ENCODE measurements around the gene LCN10. TPM values are rescaled to one million over a fixed set of nuclear protein-coding genes. Genes with fewer than 3 reads are reported as not detected.

The LCN10 gene
- total RNA-seq, 2 donors from 2014 or later, result 9.2 to 10.0 TPM

- DNase-seq (ENCODE audit: low spot score), result peak; percentile 98
Observed at GRCh38 chr9:136728080-136728547, 14.6 kb downstream of the LCN10 start.

GRCh38 chr9:136726631-136727191 is 16.0 kb downstream of the LCN10 start:
- intact Hi-C loops (cut with DNase I), result no loop called here
- no peak for DNase-seq (ENCODE audit: low spot score)

More at GRCh38 chr9:136728080-136728547, 14.6 kb downstream of the LCN10 start:
- intact Hi-C loops (cut with DNase I), result no loop called here

- intact Hi-C loops (cut with DNase I), result no loop called here
- peak; percentile 77 for DNase-seq (ENCODE audit: low spot score)
Observed at GRCh38 chr9:136726118-136726517, 16.6 kb downstream of the LCN10 start.

- DNase-seq (ENCODE audit: low spot score), result no peak
- intact Hi-C loops (cut with DNase I), result no loop called here
Observed at GRCh38 chr9:136725612-136726011, 17.1 kb downstream of the LCN10 start.

- intact Hi-C loops (cut with DNase I), result no loop called here
- DNase-seq (ENCODE audit: low spot score), result no peak
Observed at GRCh38 chr9:136724772-136725171, 18.0 kb downstream of the LCN10 start.

- DNase-seq (ENCODE audit: low spot score), result no peak
- intact Hi-C loops (cut with DNase I), result loop anchor here in 1 of 2 donors (1.0 kb wide), 1 partner anchor 37 kb away; the partner anchor contains the start of gene AGPAT2
Observed at GRCh38 chr9:136723989-136724388, 18.8 kb downstream of the LCN10 start.

- intact Hi-C loops (cut with DNase I), result loop anchor here in 1 of 2 donors (1.0 kb wide), 1 partner anchor 36 kb away; the partner anchor contains the start of gene AGPAT2
- no peak for DNase-seq (ENCODE audit: low spot score)
Observed at GRCh38 chr9:136723362-136723976, 19.3 kb downstream of the LCN10 start.

- intact Hi-C loops (cut with DNase I), result loop anchor here in 1 of 2 donors (1.0 kb wide), 1 partner anchor 36 kb away; the partner anchor contains the start of gene AGPAT2
Observed at GRCh38 chr9:136722969-136723356, 19.8 kb downstream of the LCN10 start.

GRCh38 chr9:136722093-136722968 is 20.4 kb downstream of the LCN10 start:
- intact Hi-C loops (cut with DNase I), result no loop called here
- DNase-seq (ENCODE audit: low spot score), result peak; percentile 73

More at GRCh38 chr9:136722969-136723356, 19.8 kb downstream of the LCN10 start:
- no peak for DNase-seq (ENCODE audit: low spot score)

GRCh38 chr9:136721339-136722092 is 21.2 kb downstream of the LCN10 start:
- intact Hi-C loops (cut with DNase I), result no loop called here
- DNase-seq (ENCODE audit: low spot score), result peak; percentile 88

- intact Hi-C loops (cut with DNase I), result no loop called here
- no peak for DNase-seq (ENCODE audit: low spot score)
Observed at GRCh38 chr9:136720898-136721338, 21.8 kb downstream of the LCN10 start.

DNA sequence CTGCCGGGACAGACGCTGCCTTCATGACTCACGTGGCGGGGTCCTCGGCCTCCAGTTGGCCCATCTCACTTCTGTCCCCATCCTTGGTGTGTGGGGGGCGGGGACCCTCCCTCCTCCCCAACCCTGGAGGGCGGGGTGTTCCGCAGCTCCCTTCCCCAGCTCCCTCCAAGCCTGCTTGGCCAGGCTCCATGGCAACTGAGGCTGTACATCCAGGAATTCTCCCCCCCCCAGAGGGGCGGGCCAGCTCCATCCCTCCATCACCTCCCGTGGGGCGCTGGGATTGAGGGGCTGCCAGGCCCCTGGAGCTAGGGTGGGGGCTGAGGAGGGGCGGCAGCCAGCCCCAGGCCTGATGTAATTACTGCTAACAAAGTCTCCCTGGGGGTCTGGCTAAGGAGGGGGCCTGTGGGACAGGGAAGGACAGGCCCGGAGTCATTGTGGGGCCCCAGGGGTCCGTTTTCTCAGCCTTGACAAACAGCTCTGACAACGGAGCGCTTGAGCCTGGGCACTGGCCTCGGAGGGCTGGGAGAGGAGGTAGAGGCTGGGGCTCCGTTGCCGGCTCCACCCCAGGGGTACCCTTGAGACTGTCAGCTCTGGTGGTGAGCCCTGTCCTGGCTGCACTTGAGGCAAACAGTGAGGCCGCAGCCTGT is 22.4 kb downstream of the LCN10 start:
- intact Hi-C loops (cut with DNase I), result no loop called here
- peak; percentile 87 for DNase-seq (ENCODE audit: low spot score)

DNA sequence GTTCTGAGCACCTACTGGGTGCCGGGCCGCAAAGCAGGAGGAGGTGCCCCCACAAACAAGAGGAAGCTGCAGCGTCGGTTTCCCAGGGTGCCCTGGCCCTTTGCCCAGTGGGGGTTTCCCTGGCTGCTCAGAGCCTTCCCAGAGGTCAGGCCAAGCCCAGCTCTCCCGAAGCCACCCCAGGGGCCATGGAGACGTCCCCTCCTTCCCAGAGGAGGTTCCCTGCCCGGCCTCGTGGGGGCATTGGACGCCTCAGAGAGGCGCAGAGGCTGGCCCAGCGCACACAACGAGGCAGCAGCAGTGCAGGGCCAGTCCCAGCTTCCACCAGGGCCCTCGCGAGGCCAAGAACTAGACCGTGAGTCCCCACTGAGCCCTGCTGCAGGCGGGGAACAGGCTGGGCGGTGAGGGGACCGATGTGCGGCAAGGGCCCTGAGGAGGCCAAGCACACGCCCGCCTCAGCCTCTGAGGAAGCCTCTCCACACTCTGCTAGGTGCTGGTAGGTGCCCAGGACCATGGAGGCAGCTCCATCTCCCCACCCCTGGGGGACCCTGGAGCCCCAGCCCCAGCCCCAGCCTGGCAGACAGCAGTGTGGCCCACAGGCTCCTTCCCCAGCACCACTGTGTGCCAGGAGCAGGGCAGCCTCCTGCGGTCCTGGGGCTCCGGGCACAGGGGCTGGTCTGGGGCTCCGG is 23.4 kb downstream of the LCN10 start:
- intact Hi-C loops (cut with DNase I), result no loop called here

DNA sequence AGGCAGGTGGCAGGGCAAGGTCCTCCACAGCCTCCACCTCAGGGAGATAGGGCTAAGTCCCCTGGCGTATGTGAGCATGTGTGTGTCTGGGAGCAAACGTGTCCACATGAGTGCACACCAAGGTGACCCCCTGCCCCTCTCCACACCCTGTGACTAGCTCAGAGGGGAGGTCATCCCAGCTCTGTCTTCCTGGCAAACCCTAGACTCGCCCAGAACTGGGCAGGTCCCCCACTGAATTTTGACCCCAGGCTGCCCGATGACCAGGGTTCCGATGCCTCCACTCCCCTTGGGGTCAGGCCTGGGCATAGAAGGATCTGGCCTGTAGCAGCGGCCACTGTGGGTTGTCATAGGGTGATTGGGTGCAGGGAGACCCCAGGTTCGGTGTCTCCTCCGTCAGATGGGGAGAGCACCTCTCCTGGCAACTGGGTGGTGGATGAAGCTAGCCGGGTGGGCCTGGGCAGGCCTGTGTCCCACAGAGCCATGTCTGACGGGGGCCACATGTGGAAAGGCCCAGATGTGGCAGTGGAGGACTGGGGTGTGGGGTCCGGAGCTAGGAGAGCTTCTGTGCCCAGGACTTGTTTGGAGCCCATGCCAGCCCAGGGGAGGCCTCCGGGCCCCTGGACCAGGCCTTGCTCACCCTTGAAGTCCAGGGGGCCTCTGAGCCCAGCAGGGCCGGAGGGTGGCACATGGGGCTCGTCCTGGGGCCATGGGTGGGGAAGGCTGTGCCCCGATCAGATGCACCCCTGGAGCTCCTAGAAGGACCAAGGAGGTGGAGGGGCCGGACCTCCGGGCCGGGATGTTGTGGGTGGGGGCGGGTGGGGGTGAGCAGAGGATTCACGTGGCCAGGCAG is 24.2 kb downstream of the LCN10 start:
- intact Hi-C loops (cut with DNase I), result no loop called here
- peak; percentile 73 for DNase-seq (ENCODE audit: low spot score)

More for the DNA sequence above, 23.4 kb downstream of the LCN10 start:
- peak; percentile 84 for DNase-seq (ENCODE audit: low spot score)

DNA sequence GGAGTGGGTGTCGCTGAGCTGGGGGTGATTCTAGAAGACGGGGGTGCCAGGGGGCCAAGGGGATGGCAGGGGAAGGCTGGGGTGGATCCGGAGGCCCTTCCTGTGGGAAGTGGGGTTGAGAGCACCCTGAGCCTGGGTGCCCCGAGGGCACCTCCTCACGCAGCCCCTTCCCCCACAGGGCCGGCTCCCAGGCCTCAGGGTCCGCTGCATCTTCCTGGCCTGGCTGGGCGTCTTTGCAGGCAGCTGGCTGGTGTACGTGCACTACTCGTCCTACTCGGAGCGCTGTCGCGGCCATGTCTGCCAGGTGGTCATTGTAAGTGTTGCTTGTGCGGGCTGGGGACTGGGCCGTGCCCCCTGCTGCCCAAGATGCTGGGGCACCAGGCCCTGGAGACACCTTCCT is 25.3 kb downstream of the LCN10 start:
- peak; percentile 74 for DNase-seq (ENCODE audit: low spot score)
- intact Hi-C loops (cut with DNase I), result no loop called here

- no peak for DNase-seq (ENCODE audit: low spot score)
- intact Hi-C loops (cut with DNase I), result no loop called here
Observed at GRCh38 chr9:136714893-136715274, 27.9 kb downstream of the LCN10 start.
